Ureter (tissue), 1 donor: Measurements from ENCODE around the gene RAN. TPM values are rescaled to one million over a fixed set of nuclear protein-coding genes. Genes with fewer than 3 reads are reported as not detected.
"Not testable (repeated sequence)": the region's sequence is repeated elsewhere in the genome, so short reads cannot be mapped to it uniquely, and the experiment has no call there.

Experiments
- DNase-seq: peaks from one replicate; pipeline ENCODE4 v3.0.0-alpha.2; 2020; ENCODE audit warnings: low spot score
- total RNA-seq: library from RNA; stranded (reverse); gene quantifications from one replicate; pipeline ENCODE4 v1.2.4, GENCODE V29; 2023
- donor health status: DM: yes; HTN: yes; CAD: no.

RAN gene
- total RNA-seq: 493 TPM

DNA sequence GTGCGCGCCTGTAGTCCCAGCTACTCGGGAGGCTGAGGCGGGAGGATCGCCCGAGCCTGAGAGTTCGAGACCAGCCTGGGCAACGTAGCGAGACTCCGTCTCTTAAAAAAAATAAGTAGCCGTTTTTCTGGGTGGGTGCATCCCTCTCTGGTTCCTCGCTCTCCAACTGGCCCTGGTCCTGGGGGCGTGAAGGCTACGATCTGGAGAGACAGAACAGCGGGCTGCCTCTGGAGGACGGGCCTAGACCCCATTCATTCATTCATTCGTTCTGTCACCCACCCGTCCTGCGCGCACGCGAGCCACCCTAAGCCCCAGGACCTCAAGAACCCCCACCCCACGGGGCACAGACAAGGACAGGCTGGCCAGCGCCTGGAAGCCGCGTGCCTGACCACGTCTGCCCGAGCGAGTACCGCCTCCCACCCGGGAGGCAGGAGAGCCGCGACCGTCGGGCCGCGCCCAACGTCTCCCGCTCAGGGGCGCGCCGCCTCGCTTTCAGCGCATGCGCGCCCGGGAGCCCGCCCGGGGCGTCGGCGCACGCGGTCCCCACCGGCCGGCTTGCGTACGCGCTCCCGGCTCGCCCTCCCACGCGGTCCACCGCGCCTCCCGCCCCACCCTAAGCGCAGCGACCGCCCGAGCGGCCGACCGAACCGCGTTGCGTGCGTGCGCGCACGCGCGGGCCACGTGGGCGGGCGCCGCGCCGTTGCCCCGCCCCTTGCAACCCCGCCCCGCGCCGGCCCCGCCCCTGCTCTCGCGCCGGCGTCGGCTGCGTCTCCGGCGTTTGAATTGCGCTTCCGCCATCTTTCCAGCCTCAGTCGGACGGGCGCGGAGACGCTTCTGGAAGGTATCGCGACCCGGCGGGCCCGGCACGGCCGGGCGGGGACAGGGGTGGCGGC is at the start of gene RAN:
RAN (plus strand) TSS at position 781 of the 893 bp plus-strand sequence. CDS start 528 bp downstream, outside the sequence.
- peak; percentile 92 for DNase-seq

DNA sequence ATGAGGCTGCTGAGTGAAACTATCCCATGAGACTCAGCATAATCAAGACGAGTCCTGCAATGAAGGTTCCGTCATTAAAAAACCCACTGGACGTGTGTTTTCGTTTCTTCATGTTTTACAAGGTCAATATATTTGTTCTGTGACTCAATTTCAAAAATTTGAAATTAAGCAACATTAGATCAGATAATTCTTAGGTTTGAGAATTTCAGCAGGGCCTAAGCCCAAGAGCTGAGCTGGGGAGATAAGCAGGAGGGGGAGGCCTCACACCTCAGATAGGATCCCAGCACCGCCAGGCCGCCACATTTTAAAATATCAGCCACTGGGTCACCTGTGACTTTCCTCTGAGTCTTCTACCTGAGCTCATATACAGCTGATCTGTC is 46.1 kb upstream of the RAN start:
- DNase-seq: no peak

DNA sequence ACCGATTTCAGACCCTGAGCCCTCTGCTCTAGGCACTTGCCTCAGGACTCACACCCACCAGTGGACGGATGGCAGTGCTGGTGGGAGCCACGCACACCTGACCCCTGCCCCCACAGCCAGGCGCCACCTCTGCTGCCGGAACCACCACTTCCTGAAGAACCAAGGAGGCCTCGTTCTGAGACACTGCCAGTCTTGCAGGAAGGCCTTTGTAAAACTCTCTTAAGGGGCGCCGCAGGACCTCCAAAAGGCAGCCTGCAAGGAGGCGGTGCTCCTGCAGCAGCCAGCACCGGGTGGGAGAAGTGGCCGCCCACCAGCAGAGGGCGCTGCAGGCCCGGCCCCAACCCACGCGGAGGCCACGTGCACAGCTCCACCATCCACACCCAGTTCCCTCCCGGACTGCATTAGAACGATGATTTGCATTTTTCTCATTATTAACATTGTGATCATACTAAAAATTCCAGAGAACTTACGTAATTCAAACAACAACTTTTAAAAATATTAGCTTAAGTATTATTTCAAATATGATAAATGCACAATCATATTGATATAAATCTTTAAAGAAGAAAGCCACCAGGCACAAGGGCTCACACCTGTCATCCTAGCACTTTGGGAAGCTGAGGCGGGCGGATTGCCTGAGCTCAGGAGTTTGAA is 45.6 kb upstream of the RAN start:
- no peak for DNase-seq

DNA sequence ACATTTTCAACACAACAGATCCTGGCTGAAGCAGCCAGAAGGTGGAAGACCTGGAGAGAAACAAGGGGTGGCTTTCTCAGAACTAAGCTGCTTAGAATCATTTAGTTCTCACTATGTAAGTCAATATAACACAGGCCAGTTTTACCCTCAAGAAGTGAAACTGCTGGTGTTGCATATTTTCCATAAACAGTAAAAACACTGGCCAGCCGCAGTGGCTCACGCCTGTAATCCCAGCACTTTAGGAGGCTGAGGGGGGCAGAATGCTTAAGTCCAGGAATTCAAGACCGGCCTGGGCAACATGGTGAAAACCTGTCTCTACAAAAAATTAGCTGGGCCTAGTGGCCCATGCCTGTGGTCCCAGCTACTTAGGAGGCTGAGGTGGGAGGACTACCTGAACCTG is 44.4 kb upstream of the RAN start:
- DNase-seq: no peak

DNA sequence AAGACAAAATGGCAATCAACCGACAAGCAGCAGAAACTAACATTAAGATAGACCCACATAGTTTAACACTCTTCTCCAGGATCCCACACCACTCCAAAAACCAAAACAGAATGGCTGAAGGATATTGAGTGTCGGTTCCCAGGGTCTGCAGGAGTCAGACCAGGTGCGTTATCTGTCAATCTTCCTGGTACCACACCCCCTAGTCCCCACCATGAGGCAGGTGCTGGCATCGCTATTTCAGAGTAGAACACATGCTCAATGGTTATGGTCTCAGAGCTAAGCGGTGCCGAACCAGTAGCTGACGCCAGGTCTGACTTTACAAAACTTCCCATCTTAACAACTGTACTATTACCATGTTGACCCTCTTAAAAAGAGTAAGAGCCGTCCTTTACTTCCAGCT is 43.0 kb upstream of the RAN start:
- DNase-seq: no peak

DNA sequence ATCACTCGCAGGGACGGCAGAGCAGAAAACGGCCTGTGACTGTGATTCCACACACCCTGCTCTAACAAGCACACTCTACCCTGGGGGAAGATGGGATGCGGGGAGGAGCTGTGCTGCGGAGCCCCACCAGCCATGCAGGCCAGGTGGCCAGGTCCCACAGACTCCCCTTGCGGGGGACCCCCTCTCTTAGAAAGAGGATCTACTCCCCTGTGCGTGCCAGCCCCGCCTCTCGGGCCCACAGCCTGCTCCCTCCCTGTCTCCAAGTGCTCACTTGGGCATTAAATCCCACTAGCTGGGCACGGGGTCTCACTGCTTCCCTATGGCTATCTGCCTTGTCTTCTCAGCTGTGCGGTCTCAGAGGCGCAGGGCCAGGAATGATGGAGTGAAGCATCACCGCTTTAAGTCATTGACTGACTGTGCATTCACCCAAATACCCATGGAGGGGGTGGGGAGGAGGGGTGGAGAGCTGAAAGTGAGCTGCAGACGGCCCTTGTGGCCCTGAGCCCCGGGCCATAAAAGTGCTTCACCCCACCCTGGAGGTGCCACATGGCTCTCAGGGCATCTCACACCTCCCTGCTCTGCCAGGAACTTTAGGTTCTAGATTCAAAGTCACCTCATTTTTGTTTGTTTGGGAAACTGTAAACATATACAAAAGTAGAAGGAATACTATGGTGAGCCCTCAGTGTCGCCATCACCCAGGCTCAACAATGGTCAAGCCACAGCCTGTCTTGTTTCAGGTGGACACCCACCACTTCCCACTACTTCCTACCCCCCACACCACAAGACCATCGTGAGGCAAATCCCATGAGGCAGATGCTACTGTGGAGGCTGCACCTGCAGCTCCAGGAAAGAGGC is 42.2 kb upstream of the RAN start:
- no peak for DNase-seq

DNA sequence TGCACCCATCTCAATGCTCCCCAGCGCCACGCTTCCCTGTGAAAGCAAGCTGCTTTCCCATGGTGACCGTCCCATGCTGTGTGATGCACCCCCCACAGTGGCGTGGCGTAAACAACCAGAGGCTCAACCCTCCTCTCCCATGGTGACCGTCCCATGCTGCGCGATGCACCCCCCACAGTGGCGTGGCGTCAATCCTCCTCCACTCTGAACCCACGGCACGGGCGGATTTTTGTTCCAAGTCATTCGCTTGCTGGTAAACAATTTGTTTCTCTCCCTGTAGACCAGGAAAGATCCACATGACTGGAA is 41.7 kb upstream of the RAN start:
- DNase-seq: no peak

DNA sequence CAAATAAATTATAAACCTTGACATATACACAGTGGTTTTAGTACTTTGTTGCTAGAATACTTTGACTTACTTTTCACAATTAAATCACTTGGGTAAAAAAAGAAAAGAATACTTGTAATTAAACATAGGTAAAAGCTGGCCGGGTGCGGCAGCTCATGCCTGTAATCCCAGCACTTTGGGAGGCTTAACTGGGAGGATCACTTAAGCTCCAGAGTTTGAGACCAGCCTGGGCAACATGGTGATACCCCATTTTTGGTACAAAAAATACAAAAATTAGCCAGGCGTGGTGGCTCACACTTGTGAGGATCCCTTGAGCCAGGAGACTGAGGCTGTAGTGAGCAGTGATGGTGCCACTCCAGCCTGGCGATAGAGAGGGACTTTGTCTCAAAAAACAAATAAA is 40.6 kb upstream of the RAN start:
- DNase-seq: no peak

DNA sequence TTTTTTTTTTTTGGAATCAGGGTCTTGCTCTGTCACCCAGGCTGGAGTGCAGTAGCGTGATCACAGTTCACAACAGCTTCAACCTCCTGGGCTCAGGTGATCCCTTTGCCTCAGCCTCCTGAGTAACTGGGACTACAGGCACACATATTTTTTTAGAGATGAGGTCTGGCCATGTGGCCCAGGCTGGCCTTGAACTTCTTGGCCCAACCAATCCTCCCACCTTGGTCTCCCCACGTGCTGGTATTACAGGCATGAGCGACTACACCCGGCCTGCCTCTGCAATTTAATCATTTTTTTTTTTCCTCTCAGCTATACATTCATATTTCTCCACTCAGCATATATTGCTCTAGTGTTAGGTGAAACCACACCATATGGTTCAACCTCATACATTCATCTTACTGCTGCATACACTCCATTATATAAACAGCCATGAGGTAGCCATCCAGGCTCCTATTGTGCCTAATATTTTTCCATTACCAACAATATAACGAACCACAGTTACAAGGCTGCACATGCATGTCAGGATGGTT is 39.9 kb upstream of the RAN start:
- no peak for DNase-seq

DNA sequence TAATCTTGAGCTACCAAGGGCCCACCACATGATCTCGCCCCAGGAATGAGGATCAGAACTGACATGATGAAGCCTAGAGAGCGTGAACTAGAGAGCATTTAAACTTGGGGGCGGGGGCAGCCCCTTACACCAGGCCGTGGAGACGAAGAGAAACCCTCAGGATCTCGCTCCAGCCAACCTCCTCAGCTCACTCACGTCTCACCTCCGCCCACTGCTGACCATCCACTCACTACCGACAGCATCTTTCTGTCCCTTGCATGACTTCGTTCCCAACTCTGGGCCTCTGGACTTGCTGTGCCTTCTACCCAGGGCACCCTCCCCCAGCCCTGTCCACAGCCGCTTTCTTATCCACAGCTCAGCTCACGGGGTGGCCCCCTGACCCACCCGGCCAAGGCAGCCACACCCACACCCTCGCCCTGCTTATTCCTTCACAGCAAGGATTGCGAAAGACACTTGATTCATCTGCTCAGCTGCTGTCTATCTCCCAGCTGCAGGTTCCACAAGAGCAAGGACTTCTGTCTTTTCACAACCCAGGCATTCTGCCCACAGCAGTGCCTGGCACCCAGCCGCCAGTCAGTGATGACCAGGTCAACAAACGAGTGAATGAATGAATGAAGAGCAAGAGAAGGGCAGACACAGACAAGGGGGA is 39.2 kb upstream of the RAN start:
- no peak for DNase-seq

DNA sequence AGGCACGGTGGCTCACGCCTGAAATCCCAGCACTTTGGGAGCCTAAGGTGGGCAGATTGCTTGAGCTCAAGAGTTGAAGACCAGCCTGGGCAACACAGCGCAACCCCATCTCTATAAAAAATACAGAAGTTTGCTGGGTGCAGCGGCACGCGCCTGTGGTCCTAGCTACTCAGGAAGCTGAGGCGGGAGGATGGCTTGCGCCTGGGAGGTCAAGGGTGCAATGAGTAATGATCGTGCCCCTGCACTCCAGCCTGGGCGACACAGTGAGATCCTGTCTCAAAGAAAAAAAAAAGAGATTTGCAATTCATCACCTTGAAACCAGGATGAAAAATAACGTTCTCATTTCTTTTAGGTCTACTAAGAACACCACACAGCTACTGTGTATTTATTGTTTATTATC is 36.9 kb upstream of the RAN start:
- DNase-seq: no peak

DNA sequence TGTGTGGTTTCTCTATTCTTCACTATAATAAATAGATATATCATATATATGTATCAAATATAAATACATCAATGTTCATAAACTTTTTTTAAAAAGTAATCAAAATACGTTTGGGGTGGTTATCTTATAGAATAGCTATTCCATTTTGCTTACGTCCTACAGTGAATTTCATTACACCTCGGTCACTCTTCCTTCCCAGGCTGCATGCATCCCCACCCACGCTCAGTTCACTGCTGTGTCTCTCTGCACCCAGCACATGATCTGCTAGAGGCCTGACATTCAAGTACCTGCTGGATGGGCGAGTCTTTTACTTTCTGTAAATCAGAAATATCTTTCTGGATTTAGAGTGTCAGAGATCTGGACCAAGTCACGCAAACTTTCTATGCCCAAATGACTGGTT is 36.4 kb upstream of the RAN start:
- DNase-seq: no peak

DNA sequence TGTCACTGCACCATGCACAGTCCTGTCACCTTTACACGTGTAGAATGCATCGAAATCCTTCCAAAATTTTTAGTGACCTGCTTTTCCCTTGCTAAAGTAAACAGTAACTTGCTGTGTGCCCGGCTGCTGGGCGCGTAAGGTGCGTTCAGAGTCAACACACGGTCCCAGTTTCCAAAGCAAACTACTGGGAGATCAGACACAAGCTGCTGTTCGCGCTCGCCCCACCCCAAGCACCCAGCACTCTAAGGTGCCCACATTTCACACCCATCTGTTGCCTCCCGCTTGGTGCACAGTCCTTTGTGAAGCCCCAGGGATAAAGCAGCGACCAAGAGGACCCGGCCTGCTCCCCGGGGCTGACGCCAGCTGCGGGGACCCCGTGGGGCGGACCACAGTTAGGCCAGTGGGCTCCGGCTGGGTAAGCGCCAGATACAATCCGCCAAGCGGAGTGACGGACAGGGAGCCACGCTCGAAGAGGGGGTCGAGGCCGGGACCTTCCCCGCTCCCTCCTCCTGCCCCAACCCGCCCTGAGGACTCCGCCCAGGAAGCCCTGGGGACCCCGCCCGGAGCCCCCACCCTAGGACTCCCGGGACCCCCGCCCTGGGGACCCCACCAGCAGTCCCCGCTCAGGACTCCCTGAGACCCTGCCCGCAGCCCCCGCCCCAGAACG is 33.4 kb upstream of the RAN start:
- DNase-seq: no peak

DNA sequence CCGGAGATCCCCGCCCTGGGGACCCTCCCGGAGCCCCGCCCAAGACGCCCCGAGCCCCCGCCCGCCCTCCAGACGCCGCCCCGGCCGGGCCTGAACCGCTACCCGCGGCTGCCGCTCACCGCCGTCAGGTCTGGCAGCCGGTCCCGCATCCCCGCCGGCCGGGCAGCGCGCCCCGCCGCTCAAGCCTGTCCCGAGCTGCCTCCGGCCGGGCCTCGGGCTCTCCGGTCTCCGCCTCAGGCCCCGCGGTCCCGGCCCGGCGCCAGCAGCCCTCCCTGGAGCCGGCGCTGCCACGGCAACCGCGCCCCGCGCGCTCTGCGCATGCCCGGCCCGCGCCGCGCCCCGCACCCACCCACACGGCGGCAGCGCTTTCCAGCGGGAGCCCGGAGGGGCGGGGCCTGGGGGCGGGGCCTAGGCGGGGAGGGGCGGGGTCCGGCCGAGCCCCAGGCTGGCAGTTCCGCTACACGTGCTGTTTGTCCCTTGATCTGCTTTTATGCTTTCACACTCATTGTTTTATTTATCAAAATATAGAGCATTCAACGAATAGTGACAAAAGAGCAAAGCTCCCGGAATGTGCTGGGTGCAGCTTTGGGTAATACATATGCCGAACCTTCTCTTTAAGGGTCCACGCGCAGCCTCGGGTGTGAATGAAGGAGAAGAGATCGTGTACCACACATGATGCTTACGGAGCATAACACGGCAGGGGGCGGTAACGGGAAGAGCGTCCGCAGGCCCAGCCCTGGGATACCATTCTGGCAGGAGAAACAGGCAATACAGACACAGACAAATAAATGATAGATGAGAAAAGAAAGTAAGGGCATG is 32.7 kb upstream of the RAN start, which contains the start of gene STX2:
STX2 (minus strand) TSS at position 300 of the 819 bp plus-strand sequence; CDS start at position 149, 151 bp downstream.
- peak; percentile 83 for DNase-seq

DNA sequence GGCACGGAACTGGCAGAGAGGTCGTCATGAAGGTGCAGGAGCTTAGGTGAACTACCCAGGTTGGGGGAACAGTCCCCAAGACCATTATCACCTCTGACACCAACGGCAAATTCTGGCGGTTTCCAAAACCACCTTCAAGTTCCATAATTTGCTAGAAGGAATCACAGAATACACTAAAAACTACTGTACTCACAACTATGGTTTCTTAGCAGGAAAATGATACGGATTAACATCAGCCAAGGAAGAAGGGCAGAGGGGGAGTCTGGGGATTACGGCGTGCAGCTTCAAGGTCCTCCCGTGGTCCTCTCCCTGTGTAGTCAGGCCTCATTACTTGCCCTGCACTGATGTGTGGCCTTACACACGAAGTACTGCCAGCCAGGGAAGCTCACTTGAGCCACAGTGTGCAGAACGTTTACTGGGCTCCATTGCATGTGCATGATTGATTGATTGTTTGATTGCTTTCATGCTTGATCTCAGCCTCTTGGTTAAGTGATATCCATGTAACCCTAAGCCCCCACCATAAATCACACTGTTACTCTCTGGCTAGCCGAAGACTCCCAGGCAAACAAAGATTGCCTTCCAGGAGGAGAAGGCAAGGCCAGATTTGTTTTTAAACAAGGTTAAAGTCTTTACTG is 32.0 kb upstream of the RAN start:
- no peak for DNase-seq

DNA sequence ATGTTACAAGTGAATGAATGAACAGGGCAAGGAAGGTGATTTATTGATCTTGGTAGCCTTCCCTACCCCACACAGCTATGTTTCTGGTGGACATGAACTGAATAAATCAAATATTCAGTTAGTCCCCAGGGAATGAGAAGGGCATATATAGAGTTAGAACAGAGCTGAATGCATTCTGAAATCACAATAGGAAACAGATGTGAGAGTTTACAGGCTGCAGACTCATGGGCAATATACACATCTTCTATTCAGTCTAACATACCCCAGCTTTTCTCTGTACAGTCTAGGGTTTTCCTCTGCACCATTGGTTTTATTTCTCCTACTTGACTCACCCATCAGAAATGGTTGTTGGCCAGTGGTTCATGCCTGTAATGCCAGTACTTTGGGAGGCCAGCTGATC is 25.5 kb upstream of the RAN start:
- no peak for DNase-seq

DNA sequence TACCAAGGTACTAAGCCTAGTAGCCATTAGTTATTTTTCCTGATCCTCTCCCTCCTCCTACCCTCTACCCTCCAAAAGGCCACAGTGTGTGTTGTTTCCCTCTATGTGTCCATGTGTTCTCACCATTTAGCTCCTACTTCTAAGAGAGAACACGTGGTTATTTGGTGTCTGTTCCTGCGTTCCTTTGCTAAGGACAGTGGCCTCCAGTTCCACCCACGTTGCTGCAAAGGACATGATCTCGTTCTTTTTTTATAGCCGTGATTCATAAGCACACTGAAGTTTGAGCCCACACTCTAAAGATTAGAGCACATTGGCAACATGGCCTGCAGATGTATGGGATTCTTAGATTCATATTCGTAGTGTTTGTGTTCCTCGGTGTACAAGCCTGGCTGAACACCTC is 24.8 kb upstream of the RAN start:
- no peak for DNase-seq

DNA sequence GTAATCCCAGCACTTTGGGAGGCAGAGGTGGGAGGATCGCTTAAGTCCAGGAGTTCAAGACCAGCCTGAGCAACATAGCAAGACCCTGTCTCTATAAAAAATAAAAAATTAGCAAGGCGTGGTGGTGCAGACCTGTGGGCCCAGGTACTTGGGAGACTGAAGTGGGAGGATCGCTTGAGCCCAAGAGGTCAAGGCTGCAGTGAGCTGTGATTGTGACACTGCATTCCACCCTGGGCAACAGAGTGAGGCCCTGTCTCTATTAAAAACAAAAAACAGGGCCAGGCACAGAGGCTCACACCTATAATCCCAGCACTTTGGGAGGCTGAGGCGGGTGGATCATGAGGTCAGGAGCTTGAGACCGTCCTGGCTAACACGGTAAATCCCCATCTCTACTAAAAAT is 23.8 kb upstream of the RAN start:
- not testable (repeated sequence) for DNase-seq

DNA sequence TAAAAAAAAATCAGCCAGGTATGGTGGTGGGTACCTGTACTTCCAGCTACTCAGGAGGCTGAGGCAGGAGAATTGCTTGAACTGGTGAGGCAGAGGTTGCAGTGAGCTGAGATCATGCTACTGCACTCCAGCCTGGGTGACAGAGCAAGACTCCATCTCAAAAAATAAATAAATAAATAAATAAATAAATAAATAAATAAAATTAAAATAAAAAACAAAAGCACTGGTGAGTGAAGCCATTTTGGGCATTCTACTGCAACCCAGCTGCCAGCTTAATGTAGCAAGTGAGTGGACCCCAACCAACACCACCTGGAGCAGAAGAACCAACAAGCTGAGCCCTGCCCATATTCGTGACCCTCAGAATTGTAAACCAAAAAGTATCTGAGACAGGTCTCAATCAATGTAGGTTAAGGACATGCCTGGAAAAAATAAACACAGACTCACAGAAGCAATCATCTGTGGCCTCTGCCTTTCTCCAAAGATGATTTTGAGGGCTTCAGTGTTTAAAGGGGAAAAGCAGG is 23.0 kb upstream of the RAN start:
- DNase-seq: not testable (repeated sequence)
